NB4 (cell line): Measurements from ENCODE around the gene CKS1B.

Experiments used
- POLR2A ChIP-seq: IDR thresholded peaks from 2 replicates; pipeline ENCODE4 v1.6.1; 2011; ENCODE audit warnings: mild to moderate bottlenecking; ENCODE audit not compliant: insufficient read length; ENCODE audit errors: extremely low read depth
- TF ChIP-seq, protein P1 (sequence below): IDR thresholded peaks from one replicate; pipeline ENCODE4 v1.5.1; 2012; ENCODE audit warnings: low read depth, low read length

DNA sequence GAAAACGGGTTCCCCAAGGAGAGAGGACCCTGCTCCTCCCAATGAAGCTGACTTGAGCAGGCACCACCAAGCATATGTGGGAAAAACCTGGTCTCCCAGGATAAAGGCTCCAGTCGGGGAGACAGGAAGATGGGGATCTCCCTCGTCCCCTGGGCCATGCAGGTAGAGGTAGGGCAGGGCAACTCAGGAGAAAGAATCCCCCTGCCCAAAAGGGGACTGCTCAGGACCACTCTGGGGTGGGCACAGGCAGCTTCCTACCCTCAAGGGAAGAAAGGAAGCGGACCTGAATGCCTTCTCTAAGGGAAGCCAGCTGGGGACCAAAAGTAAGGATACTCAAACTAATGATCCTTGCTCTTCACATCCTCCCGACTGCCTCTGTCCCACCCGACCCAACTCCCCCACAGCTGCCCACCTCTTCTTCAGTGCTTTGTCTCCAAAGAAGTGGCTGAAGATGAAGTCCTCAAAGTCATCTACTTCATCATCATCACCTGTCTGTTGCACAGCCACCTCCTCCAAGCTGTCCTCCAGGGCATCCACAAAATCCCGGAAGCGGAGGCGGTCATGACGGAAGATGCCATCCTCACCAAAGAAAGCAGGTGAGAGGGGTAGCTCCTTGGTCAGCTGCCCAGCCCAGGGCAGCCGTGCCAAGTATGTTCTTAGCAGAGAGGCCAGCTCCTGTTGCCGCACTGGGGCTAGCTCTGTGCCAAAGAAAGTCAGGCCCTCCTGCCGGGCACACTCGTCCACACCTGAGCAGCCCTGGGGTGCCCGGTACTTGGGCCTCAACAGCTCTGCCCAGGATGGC lies 29.1 kb upstream of the CKS1B start:
- no peak for TF ChIP-seq POLR2A
- TF ChIP-seq, protein P1, sequence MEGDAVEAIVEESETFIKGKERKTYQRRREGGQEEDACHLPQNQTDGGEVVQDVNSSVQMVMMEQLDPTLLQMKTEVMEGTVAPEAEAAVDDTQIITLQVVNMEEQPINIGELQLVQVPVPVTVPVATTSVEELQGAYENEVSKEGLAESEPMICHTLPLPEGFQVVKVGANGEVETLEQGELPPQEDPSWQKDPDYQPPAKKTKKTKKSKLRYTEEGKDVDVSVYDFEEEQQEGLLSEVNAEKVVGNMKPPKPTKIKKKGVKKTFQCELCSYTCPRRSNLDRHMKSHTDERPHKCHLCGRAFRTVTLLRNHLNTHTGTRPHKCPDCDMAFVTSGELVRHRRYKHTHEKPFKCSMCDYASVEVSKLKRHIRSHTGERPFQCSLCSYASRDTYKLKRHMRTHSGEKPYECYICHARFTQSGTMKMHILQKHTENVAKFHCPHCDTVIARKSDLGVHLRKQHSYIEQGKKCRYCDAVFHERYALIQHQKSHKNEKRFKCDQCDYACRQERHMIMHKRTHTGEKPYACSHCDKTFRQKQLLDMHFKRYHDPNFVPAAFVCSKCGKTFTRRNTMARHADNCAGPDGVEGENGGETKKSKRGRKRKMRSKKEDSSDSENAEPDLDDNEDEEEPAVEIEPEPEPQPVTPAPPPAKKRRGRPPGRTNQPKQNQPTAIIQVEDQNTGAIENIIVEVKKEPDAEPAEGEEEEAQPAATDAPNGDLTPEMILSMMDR = no peak
